Esophagus muscularis mucosa (tissue), 4 donors: ENCODE measurements around the gene BPNT1.

Experiments used
- EP300 ChIP-seq: sonication (generic); formaldehyde crosslinking; IDR thresholded peaks from one replicate; pipeline ENCODE4 v1.6.1; 2017; ENCODE audit warnings: antibody characterized with exemption
- POLR2A ChIP-seq: fragments of 450-650 bp; IDR thresholded peaks from one replicate; pipeline ENCODE4 v1.6.1; 2017; ENCODE audit warnings: antibody characterized with exemption, moderate library complexity, mild to moderate bottlenecking, low read depth
- TF ChIP-seq, protein P1 (sequence below), 3 experiments: fragments of 200-600 bp in 2 of 3; fragments of 450-650 bp in 1 of 3; sonication (generic) in 2 of 3; IDR thresholded peaks; one replicate each; pipeline ENCODE4 v1.5.1; 2017 to 2019; ENCODE audit warnings: antibody characterized with exemption in 3 of 3, mild to moderate bottlenecking in 2 of 3, moderate library complexity in 1 of 3

DNA sequence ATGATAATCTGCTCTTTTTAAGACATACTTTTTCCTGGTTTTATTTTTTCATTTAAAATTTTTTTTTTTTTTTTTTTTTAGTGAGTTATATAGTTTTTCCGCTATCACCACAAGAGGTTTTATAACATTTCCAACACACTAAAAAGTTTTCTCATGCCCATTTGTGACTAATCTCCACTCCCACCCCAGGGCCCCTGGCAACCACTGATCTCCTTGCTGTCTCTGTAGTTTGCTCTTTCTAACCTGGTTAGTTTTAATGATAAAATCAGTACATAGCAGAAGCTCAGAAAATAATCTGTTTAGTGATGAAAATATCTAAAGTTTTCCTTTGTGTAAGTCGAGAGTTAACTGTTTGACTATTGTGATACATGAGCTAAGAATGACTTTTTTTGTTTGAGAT lies 46.2 kb upstream of the BPNT1 start:
- TF ChIP-seq POLR2A (no peak), EP300 (no peak)
- TF ChIP-seq, protein P1, sequence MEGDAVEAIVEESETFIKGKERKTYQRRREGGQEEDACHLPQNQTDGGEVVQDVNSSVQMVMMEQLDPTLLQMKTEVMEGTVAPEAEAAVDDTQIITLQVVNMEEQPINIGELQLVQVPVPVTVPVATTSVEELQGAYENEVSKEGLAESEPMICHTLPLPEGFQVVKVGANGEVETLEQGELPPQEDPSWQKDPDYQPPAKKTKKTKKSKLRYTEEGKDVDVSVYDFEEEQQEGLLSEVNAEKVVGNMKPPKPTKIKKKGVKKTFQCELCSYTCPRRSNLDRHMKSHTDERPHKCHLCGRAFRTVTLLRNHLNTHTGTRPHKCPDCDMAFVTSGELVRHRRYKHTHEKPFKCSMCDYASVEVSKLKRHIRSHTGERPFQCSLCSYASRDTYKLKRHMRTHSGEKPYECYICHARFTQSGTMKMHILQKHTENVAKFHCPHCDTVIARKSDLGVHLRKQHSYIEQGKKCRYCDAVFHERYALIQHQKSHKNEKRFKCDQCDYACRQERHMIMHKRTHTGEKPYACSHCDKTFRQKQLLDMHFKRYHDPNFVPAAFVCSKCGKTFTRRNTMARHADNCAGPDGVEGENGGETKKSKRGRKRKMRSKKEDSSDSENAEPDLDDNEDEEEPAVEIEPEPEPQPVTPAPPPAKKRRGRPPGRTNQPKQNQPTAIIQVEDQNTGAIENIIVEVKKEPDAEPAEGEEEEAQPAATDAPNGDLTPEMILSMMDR (IDR thresholded peaks at IDR 0.05), result no peak
